ENCODE measurements around the gene CCNE1.

The CCNE1 gene

DNA sequence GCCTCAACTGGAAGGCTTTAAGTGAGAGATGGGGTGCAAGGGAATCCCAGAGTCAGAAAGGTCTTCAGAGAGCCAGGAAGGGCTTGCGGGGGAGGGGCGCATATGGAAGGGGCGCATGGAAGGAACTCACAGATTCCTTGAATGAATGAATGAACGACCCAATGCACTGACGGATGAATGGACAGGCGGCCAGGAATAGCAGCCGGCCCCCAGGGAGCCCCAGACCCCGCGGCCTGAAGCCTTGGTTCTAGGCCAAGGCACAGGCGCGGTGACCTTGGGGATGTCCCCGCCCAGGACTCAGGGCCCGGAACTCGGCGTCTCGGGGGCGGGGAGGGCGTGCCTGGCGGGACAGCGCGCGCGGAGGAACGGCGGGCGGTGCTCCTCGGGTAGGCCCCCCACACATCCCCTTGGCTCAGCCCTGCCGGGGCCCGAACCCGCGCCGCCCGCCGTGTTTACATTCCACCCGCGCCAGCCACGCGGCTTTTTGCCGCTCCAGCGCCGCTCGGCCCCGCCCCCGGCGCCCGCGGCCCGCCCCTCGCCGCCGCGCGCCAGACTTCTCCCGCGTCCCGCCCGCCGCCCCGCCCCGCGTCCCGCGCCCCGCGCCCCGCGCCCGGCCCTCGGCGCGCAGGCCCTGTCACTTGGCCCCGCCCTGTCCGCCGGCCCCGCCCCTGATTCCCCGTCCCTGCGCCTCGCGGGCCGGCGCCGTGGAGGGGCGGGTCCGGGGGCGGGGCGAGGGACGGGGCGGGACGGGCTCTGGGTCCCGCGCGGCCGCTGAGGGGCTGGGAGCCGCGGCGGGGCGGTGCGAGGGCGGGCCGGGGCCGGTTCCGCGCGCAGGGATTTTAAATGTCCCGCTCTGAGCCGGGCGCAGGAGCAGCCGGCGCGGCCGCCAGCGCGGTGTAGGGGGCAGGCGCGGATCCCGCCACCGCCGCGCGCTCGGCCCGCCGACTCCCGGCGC is at the start of gene CCNE1:
TSS of gene CCNE1 (plus strand) at position 867 of the 955 bp plus-strand sequence. CDS start 565 bp downstream, outside the sequence.
- peak; percentile 98 for DNase-seq
- Mint-ChIP-seq H3K36me3 (ENCODE audit: low read depth) (peaks cover 30% of the 10 kb centered on the region), H3K27me3 (no peaks in the 10 kb centered on the region), H3K27ac (peak within 1 kb of the TSS; percentile 94), H3K9me3 (no peaks in the 10 kb centered on the region), H3K4me1 (ENCODE audit: low read depth) (peaks cover 21% of the 10 kb centered on the region), H3K4me3 (peak within 1 kb of the TSS; percentile 88)

- no peaks in the 10 kb centered on the region for H3K36me3 Mint-ChIP-seq (ENCODE audit: low read depth)
- H3K27me3 Mint-ChIP-seq = no peaks in the 10 kb centered on the region
- peaks cover 3% of the 10 kb centered on the region for H3K4me1 Mint-ChIP-seq (ENCODE audit: low read depth)
- H3K27ac Mint-ChIP-seq = no peak overlapping the region
- no peaks in the 10 kb centered on the region for H3K9me3 Mint-ChIP-seq
- no peak overlapping the region for H3K4me3 Mint-ChIP-seq
- no peak for DNase-seq
Measured at GRCh38 chr19:29763196-29763595, 48.6 kb upstream of the CCNE1 start.

DNA sequence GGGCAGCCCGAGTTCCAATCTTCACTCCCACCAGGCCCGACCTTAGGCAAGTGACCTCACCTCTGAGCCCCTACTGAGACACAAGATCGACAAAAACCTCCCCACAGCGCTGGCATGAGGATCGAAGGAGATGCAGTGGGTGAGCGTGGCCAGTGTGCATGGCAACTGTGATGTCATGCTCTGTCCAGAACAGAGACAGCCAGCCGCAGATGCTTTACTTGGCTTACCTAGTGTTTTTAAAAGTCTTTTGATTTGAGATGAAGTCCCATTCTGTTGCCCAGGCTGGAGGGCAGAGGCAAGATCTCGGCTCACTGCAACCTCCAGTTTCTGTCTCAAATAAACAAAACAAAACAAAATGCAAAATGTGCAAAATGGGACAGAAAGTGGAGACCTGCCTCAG is 47.4 kb upstream of the CCNE1 start:
- Mint-ChIP-seq H3K27ac (no peak overlapping the region), H3K36me3 (ENCODE audit: low read depth) (no peaks in the 10 kb centered on the region), H3K4me1 (ENCODE audit: low read depth) (peaks cover 3% of the 10 kb centered on the region), H3K9me3 (no peaks in the 10 kb centered on the region), H3K4me3 (no peak overlapping the region), H3K27me3 (no peaks in the 10 kb centered on the region)
- DNase-seq = no peak

DNA sequence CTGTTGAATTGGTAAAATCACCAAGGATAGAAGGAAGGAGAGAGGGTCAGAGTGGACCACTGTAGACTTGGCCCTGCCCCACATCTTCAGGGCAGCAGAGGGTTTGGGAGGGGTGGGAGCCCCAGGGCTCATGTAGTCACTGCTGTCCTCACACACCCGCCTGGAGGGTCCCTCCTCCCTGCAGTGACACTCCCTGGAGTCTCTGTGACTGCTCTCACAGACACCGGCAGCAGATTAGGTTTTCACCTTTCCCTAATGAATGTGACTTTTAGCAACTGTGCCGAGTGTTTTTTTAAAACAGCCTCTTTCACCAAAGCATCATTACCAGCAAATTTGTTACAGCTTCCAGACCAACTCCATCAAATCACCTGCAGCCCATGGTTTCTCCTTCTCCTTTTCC is 45.7 kb upstream of the CCNE1 start:
- H3K27ac Mint-ChIP-seq = no peak overlapping the region
- H3K4me3 Mint-ChIP-seq = no peak overlapping the region
- no peaks in the 10 kb centered on the region for H3K9me3 Mint-ChIP-seq
- no peaks in the 10 kb centered on the region for H3K36me3 Mint-ChIP-seq (ENCODE audit: low read depth)
- no peak for DNase-seq
- H3K4me1 Mint-ChIP-seq (ENCODE audit: low read depth) = no peaks in the 10 kb centered on the region
- no peaks in the 10 kb centered on the region for H3K27me3 Mint-ChIP-seq

GRCh38 chr19:29767039-29767735 is 44.6 kb upstream of the CCNE1 start:
- no peak overlapping the region for H3K27ac Mint-ChIP-seq
- H3K9me3 Mint-ChIP-seq = no peaks in the 10 kb centered on the region
- DNase-seq = no peak
- H3K27me3 Mint-ChIP-seq = no peaks in the 10 kb centered on the region
- H3K36me3 Mint-ChIP-seq (ENCODE audit: low read depth) = no peaks in the 10 kb centered on the region
- no peak overlapping the region for H3K4me3 Mint-ChIP-seq
- H3K4me1 Mint-ChIP-seq (ENCODE audit: low read depth) = no peaks in the 10 kb centered on the region

DNA sequence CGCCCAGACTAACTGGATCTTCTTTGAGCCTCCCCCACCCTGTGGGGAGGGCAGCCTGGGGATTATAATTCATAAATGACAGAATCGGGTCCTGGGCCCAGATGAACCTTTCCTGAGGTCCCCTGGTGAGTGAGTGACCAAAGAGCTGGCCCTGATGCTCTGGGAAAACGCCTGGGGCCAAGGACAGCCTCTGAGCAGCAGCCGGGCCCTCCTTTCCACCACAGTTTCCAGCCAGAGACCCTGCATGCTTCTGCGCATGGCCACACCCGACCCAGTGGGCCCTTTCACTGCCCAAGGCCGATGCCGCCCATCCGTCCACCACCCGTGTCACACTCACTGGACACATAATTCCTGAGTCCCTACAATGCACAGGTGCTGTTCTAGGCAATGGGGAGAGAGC is 43.6 kb upstream of the CCNE1 start:
- no peaks in the 10 kb centered on the region for H3K9me3 Mint-ChIP-seq
- no peaks in the 10 kb centered on the region for H3K4me1 Mint-ChIP-seq (ENCODE audit: low read depth)
- H3K27ac Mint-ChIP-seq = no peak overlapping the region
- no peaks in the 10 kb centered on the region for H3K27me3 Mint-ChIP-seq
- no peak for DNase-seq
- no peak overlapping the region for H3K4me3 Mint-ChIP-seq
- H3K36me3 Mint-ChIP-seq (ENCODE audit: low read depth) = no peaks in the 10 kb centered on the region

DNA sequence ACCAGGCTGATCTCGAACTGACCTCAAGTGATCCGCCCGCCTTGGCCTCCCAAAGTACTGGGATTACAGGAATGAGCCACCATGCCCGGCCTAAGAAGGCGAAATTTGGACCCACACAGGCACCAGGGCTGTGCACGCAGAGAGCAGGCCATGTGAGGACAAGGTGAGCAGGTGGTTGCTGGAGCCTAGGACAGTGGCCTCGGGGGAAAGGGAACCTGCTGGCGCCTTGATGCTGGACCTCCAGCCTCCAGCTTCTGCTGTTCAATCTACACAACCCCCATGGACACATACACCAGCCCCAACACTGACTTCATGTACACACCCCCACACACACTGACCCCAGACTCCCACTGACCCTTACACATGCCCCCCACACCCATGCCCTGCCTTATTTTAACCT is 41.8 kb upstream of the CCNE1 start:
- Mint-ChIP-seq H3K36me3 (ENCODE audit: low read depth) (no peaks in the 10 kb centered on the region), H3K27ac (no peak overlapping the region), H3K27me3 (no peaks in the 10 kb centered on the region), H3K4me3 (no peak overlapping the region), H3K4me1 (ENCODE audit: low read depth) (no peaks in the 10 kb centered on the region), H3K9me3 (no peaks in the 10 kb centered on the region)
- DNase-seq = no peak

GRCh38 chr19:29770648-29771047 is 41.1 kb upstream of the CCNE1 start:
- Mint-ChIP-seq H3K27ac (no peak overlapping the region), H3K4me3 (no peak overlapping the region), H3K4me1 (ENCODE audit: low read depth) (no peaks in the 10 kb centered on the region), H3K27me3 (no peaks in the 10 kb centered on the region), H3K9me3 (no peaks in the 10 kb centered on the region), H3K36me3 (ENCODE audit: low read depth) (no peaks in the 10 kb centered on the region)
- no peak for DNase-seq

GRCh38 chr19:29771708-29772414 is 39.9 kb upstream of the CCNE1 start:
- H3K27me3 Mint-ChIP-seq = no peaks in the 10 kb centered on the region
- H3K27ac Mint-ChIP-seq = no peak overlapping the region
- H3K4me1 Mint-ChIP-seq (ENCODE audit: low read depth) = no peaks in the 10 kb centered on the region
- peak; percentile 42 for DNase-seq
- H3K36me3 Mint-ChIP-seq (ENCODE audit: low read depth) = no peaks in the 10 kb centered on the region
- H3K4me3 Mint-ChIP-seq = no peak overlapping the region
- H3K9me3 Mint-ChIP-seq = no peaks in the 10 kb centered on the region

GRCh38 chr19:29772696-29773095 is 39.1 kb upstream of the CCNE1 start:
- H3K27ac Mint-ChIP-seq = no peak overlapping the region
- H3K27me3 Mint-ChIP-seq = no peaks in the 10 kb centered on the region
- no peaks in the 10 kb centered on the region for H3K4me1 Mint-ChIP-seq (ENCODE audit: low read depth)
- no peaks in the 10 kb centered on the region for H3K9me3 Mint-ChIP-seq
- no peak overlapping the region for H3K4me3 Mint-ChIP-seq
- no peak for DNase-seq
- H3K36me3 Mint-ChIP-seq (ENCODE audit: low read depth) = no peaks in the 10 kb centered on the region

GRCh38 chr19:29773141-29773540 is 38.6 kb upstream of the CCNE1 start:
- Mint-ChIP-seq H3K4me1 (ENCODE audit: low read depth) (no peaks in the 10 kb centered on the region), H3K4me3 (no peak overlapping the region), H3K27ac (no peak overlapping the region), H3K36me3 (ENCODE audit: low read depth) (no peaks in the 10 kb centered on the region), H3K9me3 (no peaks in the 10 kb centered on the region), H3K27me3 (no peaks in the 10 kb centered on the region)
- no peak for DNase-seq

GRCh38 chr19:29774126-29774525 is 37.7 kb upstream of the CCNE1 start:
- Mint-ChIP-seq H3K9me3 (no peaks in the 10 kb centered on the region), H3K4me1 (ENCODE audit: low read depth) (no peaks in the 10 kb centered on the region), H3K36me3 (ENCODE audit: low read depth) (no peaks in the 10 kb centered on the region), H3K27me3 (no peaks in the 10 kb centered on the region), H3K27ac (no peak overlapping the region), H3K4me3 (no peak overlapping the region)
- DNase-seq = no peak

GRCh38 chr19:29777781-29778309 is 33.9 kb upstream of the CCNE1 start:
- H3K4me3 Mint-ChIP-seq = no peak overlapping the region
- H3K9me3 Mint-ChIP-seq = no peaks in the 10 kb centered on the region
- H3K27me3 Mint-ChIP-seq = no peaks in the 10 kb centered on the region
- H3K36me3 Mint-ChIP-seq (ENCODE audit: low read depth) = no peaks in the 10 kb centered on the region
- DNase-seq = no peak
- no peak overlapping the region for H3K27ac Mint-ChIP-seq
- H3K4me1 Mint-ChIP-seq (ENCODE audit: low read depth) = no peaks in the 10 kb centered on the region

DNA sequence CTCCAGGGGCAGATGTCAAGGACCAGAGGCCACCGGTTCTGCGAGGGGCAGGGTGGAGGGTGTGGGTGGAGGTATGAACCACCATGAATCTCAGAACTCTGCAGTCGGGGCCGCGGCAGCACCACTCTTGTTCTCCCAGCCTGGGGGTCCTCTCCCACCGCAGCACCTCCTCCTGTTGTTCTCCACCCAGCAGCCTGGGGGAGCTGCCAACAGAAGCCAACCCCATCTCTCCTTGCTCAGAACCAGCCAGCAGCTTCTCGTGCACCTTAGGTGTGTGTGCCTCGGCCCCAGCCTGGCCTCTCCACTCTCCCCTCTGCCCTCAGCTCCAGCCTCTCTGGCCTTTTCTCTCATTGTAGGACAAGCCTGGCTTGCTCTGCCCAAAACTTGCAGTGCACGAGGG is 31.9 kb upstream of the CCNE1 start:
- Mint-ChIP-seq H3K9me3 (no peaks in the 10 kb centered on the region), H3K27ac (no peak overlapping the region), H3K27me3 (no peaks in the 10 kb centered on the region), H3K4me3 (no peak overlapping the region), H3K4me1 (ENCODE audit: low read depth) (no peaks in the 10 kb centered on the region), H3K36me3 (ENCODE audit: low read depth) (no peaks in the 10 kb centered on the region)
- DNase-seq = no peak
